ENCODE measurements around the gene KYNU.

DNA sequence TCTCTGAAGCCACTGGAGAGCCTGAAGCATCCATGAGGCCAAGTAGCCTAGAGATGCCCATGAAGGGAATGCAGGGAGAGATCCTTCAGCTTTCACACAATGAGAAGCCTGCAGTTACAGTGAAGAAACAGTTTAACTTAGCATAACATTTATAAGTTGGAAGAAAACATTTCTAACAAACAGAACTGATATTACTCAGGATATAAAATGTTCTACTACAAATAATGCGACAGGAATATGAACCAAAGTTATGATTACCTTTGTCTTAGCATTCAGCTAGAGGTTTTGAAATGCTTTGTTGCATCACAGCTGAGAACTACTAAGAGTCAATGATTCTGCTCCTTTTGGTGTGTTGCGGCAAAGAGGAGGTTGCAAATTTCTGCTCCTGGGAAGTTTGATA is 6.9 kb upstream of the KYNU start:
- TF ChIP-seq EZH2phosphoT487 (IDR thresholded peaks at IDR 0.05; ENCODE audit: borderline replicate concordance, low read length), result no peak
- TF ChIP-seq, protein P1, sequence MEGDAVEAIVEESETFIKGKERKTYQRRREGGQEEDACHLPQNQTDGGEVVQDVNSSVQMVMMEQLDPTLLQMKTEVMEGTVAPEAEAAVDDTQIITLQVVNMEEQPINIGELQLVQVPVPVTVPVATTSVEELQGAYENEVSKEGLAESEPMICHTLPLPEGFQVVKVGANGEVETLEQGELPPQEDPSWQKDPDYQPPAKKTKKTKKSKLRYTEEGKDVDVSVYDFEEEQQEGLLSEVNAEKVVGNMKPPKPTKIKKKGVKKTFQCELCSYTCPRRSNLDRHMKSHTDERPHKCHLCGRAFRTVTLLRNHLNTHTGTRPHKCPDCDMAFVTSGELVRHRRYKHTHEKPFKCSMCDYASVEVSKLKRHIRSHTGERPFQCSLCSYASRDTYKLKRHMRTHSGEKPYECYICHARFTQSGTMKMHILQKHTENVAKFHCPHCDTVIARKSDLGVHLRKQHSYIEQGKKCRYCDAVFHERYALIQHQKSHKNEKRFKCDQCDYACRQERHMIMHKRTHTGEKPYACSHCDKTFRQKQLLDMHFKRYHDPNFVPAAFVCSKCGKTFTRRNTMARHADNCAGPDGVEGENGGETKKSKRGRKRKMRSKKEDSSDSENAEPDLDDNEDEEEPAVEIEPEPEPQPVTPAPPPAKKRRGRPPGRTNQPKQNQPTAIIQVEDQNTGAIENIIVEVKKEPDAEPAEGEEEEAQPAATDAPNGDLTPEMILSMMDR (IDR thresholded peaks at IDR 0.05; ENCODE audit: low read depth, low read length, poor library complexity, severe bottlenecking), result no peak
